Thyroid gland (tissue), 4 donors: ENCODE measurements around the gene CITED4. TPM values are rescaled to one million over a fixed set of nuclear protein-coding genes. Genes with fewer than 3 reads are reported as not detected.

ENCODE experiments used
- DNase-seq, 2 donors: peaks; one replicate each; pipeline ENCODE4 v3.0.0-alpha.2; 2019
- H3K27ac ChIP-seq, 3 donors: fragments of 200-600 bp; sonication (generic); 1 replicate in 2 of 3; 2 replicates in 1 of 3; pipeline ENCODE4 v1.5.1; 2016 to 2019; ENCODE audit warnings: mild to moderate bottlenecking in 1 of 3, moderate library complexity in 1 of 3
- H3K27me3 ChIP-seq: fragments of 200-600 bp; sonication (generic); one replicate; pipeline ENCODE4 v1.5.1; 2019
- H3K36me3 ChIP-seq, 2 donors: fragments of 200-600 bp; sonication (generic); one replicate each; pipeline ENCODE4 v1.5.1; 2016 to 2019
- H3K4me1 ChIP-seq, 2 donors: fragments of 200-600 bp; sonication (generic); one replicate each; pipeline ENCODE4 v1.5.1; 2017 to 2019
- H3K4me3 ChIP-seq, 3 donors: fragments of 200-600 bp; sonication (generic); replicated peaks in 1 of 3; 1 replicate in 2 of 3; 2 replicates in 1 of 3; pipeline ENCODE4 v1.5.1; 2016; ENCODE audit warnings: mild to moderate bottlenecking in 1 of 3
- H3K9me3 ChIP-seq: fragments of 200-600 bp; sonication (generic); one replicate; pipeline ENCODE4 v1.5.1; 2017
- CTCF ChIP-seq, 6 experiments: fragments of 200-600 bp in 3 of 6; fragments of 450-650 bp in 3 of 6; sonication (generic) in 3 of 6; IDR thresholded peaks; one replicate each; pipeline ENCODE4 v1.5.1; 2016 to 2019; ENCODE audit warnings: antibody characterized with exemption in 6 of 6, mild to moderate bottlenecking in 2 of 6, inconsistent platforms in 1 of 6, moderate library complexity in 1 of 6
- POLR2A ChIP-seq, 2 donors: fragments of 450-650 bp; IDR thresholded peaks; one replicate each; pipeline ENCODE4 v1.6.1; 2017; ENCODE audit warnings: antibody characterized with exemption in 2 of 2, mild to moderate bottlenecking in 2 of 2, moderate library complexity in 1 of 2
- WGBS, 2 donors: methylation state at CpG; one replicate each; pipeline ENCODE4 v1.1.5; 2017; 5-methylcytosine and 5-hydroxymethylcytosine counted together
- intact Hi-C: fragments of 100-400 bp; cut with DNase I; formaldehyde crosslinking; loops from one replicate; pipeline ENCODE4 v1.15.1; 2023
- total RNA-seq, 4 donors: library from RNA; depleted of rRNA; stranded (reverse); fragments of >200 nt; gene quantifications; one replicate each; pipeline ENCODE4 v1.2.3, GENCODE V29; 2016

The CITED4 gene
- total RNA-seq, 4 donors from 2014 or later, result 8.8 to 28.1 (median 20.3) TPM

GRCh38 chr1:40887012-40887378 is 24.8 kb upstream of the CITED4 start:
- intact Hi-C loops, result no loop called here
- H3K4me3 ChIP-seq, result no peak overlapping the region
- TF ChIP-seq CTCF (IDR thresholded peaks at IDR 0.05) (no peak), POLR2A (IDR thresholded peaks at IDR 0.05) (no peak)
- 77 to 94% methylated on average over 1 of the region's 1 CpG for WGBS, 2 donors
- H3K27ac ChIP-seq, result no peak overlapping the region
- no peaks in the 10 kb centered on the region for H3K9me3 ChIP-seq
- H3K36me3 ChIP-seq, result no peaks in the 10 kb centered on the region
- peaks cover 0 to 6% of the 10 kb centered on the region in 2 donors for H3K4me1 ChIP-seq
- H3K27me3 ChIP-seq, result no peaks in the 10 kb centered on the region
- DNase-seq, result no peak

- no peak overlapping the region for H3K27ac ChIP-seq
- no peak overlapping the region for H3K4me3 ChIP-seq
- H3K9me3 ChIP-seq, result no peaks in the 10 kb centered on the region
- DNase-seq, result no peak
- H3K36me3 ChIP-seq, result no peaks in the 10 kb centered on the region
- H3K4me1 ChIP-seq, result peaks cover 0 to 8% of the 10 kb centered on the region in 2 donors
- no peaks in the 10 kb centered on the region for H3K27me3 ChIP-seq
- intact Hi-C loops, result no loop called here
- 81 to 89% methylated on average over 7 of the region's 7 CpGs for WGBS, 2 donors
- TF ChIP-seq POLR2A (IDR thresholded peaks at IDR 0.05) (no peak), CTCF (IDR thresholded peaks at IDR 0.05) (no peak)
These were observed 24.3 kb upstream of the CITED4 start for GRCh38 chr1:40886318-40887011.

GRCh38 chr1:40884055-40884795 is 22.1 kb upstream of the CITED4 start:
- no peak for DNase-seq
- H3K27ac ChIP-seq, result no peak overlapping the region
- H3K4me3 ChIP-seq, result no peak overlapping the region
- no peaks in the 10 kb centered on the region for H3K36me3 ChIP-seq
- TF ChIP-seq POLR2A (IDR thresholded peaks at IDR 0.05) (no peak), CTCF (IDR thresholded peaks at IDR 0.05) (no peak)
- intact Hi-C loops, result no loop called here
- H3K9me3 ChIP-seq, result no peaks in the 10 kb centered on the region
- peaks cover 0 to 19% of the 10 kb centered on the region in 2 donors for H3K4me1 ChIP-seq
- 36 to 46% methylated on average over 36 to 47 of the region's 73 CpGs for WGBS, 2 donors
- H3K27me3 ChIP-seq, result no peaks in the 10 kb centered on the region

- H3K9me3 ChIP-seq, result no peaks in the 10 kb centered on the region
- peaks cover 15 to 47% of the 10 kb centered on the region in 2 donors for H3K4me1 ChIP-seq
- H3K4me3 ChIP-seq, result no peak overlapping the region
- no peaks in the 10 kb centered on the region for H3K36me3 ChIP-seq
- no peak overlapping the region for H3K27ac ChIP-seq
- 40 to 49% methylated on average over 5 to 6 of the region's 6 CpGs for WGBS, 2 donors
- TF ChIP-seq POLR2A (IDR thresholded peaks at IDR 0.05) (no peak), CTCF (IDR thresholded peaks at IDR 0.05) (no peak)
- intact Hi-C loops, result no loop called here
- no peaks in the 10 kb centered on the region for H3K27me3 ChIP-seq
- DNase-seq, result peak; percentile 58 to 66
These were observed 18.8 kb upstream of the CITED4 start for GRCh38 chr1:40880813-40881549.
